C4-2B (cell line): Measurements from ENCODE around the gene MIOX.

Source experiments
- CTCF ChIP-seq: fragments of 450-650 bp; conservative IDR thresholded peaks from 2 replicates; pipeline ENCODE4 v1.5.1; 2017; ENCODE audit warnings: mild to moderate bottlenecking
- ZFX ChIP-seq: fragments of 450-650 bp; IDR thresholded peaks from 2 replicates; pipeline ENCODE4 v1.6.1; 2017

- TF ChIP-seq CTCF (no peak), ZFX (no peak)
Measured at GRCh38 chr22:50505276-50505775, 18.7 kb downstream of the MIOX start.
